HG03064 (cell line): ENCODE results near the gene HAUS5.
"Not testable (repeated sequence)": the region's sequence is repeated elsewhere in the genome, so short reads cannot be mapped to it uniquely, and the experiment has no call there.

Experiments used
- ATAC-seq: cut with Tn5 transposase; IDR thresholded peaks from one replicate; pipeline ENCODE4 v1.9.1; 2021; ENCODE audit warnings: low read depth; ENCODE audit not compliant: unreplicated experiment

Gene HAUS5

DNA sequence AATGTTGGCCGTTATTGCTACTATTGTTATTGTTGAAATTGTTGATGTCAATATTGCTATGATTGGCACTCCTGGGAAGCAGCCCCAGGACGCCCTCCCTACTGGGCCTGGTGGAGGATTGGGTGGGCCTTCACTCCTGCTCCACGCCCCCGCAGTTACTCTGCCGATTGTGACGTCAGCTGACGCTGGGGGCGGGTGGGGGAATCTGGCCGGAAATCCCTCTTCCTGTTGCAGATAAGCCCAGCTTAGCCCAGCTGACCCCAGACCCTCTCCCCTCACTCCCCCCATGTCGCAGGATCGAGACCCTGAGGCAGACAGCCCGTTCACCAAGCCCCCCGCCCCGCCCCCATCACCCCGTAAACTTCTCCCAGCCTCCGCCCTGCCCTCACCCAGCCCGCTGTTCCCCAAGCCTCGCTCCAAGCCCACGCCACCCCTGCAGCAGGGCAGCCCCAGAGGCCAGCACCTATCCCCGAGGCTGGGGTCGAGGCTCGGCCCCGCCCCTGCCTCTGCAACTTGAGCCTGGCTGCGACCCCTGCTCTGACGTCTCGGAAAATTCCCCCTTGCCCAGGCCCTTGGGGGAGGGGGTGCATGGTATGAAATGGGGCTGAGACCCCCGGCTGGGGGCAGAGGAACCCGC lies 29.1 kb downstream of the HAUS5 start, which contains the start of gene ETV2:
Gene ETV2 (plus strand): TSS at position 231 of the 637 bp plus-strand sequence. CDS start 716 bp downstream, outside the sequence.
- ATAC-seq: no peak

- no peak for ATAC-seq
Observed at GRCh38 chr19:35642312-35642711, 29.8 kb downstream of the HAUS5 start.

- ATAC-seq: no peak
Observed at GRCh38 chr19:35642798-35643254, 30.3 kb downstream of the HAUS5 start.

GRCh38 chr19:35643255-35644205 lies 31.0 kb downstream of the HAUS5 start:
- peak; percentile 38 for ATAC-seq

DNA sequence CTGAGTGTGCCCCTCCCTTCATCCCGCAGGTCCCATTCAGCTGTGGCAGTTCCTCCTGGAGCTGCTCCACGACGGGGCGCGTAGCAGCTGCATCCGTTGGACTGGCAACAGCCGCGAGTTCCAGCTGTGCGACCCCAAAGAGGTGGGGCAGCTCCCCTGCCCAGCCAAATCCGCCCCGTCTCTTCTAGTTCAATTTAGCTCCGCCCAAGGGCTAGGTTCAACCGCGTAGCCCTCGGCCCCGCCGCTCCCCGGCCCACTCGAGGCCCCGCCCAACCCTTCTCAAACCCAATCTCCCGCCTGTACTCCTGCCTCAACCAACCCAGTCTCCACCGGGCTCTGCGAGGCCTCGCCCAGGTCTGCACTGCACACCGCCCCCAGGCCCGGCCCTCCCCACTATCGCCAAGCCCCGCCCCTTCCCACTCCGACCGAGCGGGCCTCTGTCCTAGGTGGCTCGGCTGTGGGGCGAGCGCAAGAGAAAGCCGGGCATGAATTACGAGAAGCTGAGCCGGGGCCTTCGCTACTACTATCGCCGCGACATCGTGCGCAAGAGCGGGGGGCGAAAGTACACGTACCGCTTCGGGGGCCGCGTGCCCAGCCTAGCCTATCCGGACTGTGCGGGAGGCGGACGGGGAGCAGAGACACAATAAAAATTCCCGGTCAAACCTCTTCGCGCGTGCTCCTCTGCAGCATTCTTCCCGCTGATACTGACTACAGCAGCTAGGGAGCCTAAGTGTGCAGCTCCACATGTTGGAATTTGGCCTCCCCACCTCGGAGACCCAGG lies 31.9 kb downstream of the HAUS5 start:
- ATAC-seq: peak; percentile 66

DNA sequence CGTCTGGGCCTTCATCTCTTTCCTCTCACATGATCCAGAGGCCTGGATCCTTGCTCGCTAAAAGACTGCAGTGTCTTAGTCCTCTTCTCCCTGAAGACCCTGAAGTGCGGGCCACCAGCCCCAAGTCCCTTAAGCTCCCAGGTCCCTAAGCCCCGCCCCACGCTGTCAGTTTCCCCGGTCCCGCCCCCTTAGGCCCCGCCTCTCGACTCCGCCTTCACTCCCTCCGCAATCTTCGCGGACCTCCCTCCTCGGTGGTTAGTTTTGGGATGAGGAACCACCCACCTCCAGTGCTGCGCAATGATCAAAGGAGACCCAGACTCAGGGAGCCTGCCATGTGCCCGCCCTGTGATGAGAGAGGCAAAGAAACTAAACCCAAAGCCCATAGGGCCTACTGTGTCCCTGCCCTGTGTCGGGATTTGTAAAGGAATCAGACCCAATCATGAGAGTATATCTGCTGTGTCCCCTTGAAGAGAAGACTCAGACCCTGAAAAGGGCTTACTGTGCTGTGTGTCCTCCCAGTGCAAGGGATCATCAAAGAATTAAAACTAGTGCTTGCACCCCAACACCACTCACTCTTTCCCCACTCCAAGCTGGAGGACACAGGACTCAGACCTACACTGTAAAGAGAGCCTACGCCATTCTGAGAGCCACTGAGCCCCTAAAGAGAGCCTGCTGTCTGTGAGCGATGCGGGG lies 32.6 kb downstream of the HAUS5 start:
- no peak for ATAC-seq

GRCh38 chr19:35645680-35646511 lies 33.4 kb downstream of the HAUS5 start:
- ATAC-seq: no peak

GRCh38 chr19:35648017-35648961 lies 35.8 kb downstream of the HAUS5 start, which contains the start of gene COX6B1:
Gene COX6B1, plus strand, starts transcription at chr19:35648323. Its CDS starts 2,921 bp downstream, at chr19:35651244.
- peak; percentile 60 for ATAC-seq

DNA sequence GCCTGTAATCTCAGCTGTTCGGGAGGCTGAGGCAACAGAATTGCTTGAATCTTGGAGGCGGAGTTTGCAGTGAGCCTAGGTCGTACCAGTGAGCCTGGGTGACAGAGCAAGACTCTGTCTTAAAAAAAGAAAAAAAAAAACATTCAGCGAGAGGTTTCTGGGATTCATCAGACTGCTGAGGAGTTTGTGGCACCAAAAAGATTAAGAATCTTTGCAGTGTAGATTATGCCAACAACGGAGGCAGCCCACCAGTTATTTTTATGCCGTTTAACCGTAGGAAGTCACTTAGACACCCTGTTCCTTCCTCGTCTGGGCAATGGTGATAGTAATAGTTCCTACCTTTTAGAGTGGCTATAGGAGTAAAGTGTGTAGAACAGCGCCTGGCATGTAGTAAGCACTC lies 38.0 kb downstream of the HAUS5 start:
- no peak for ATAC-seq

DNA sequence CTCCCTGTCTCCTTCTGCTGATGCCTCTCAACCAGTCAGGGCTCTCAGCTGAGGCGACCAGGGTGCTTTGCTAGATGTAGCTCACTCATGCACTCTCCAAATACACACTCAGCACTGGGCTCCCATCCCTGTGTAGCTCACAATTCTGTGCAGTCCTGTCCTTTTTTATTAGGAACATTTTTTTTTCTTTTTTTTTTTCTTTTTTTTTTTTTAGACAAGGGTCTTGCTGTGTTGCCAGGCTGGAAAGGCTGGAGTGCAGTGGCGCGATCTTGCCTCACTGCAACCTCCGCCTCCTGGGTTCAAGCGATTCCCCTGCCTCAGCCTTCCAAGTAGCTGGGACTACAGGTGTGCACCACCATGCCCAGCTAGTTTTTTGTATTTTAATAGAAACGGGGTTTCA lies 42.3 kb downstream of the HAUS5 start:
- not testable (repeated sequence) for ATAC-seq

GRCh38 chr19:35655600-35655999 lies 43.1 kb downstream of the HAUS5 start:
- ATAC-seq: no peak

DNA sequence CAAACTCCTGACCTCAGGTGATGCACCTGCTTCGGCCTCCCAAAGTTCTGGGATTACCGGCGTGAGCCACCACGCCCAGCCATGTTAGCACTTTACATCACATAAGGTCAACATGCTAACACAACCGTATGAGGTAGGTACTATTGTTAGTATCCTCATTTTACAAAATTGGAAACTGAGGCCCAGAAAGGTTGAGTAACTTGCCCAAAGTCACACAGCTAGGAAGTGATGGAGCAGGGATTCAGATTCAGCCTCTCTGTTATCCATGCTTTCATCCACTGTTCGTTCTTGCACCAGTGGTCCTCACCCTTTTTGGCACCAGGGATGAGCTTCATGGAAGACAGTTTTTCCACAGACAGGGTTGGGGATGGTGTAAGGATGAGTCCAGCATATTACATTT lies 44.2 kb downstream of the HAUS5 start:
- ATAC-seq: no peak

- ATAC-seq: no peak
Observed at GRCh38 chr19:35657904-35658700, 45.6 kb downstream of the HAUS5 start.

GRCh38 chr19:35661995-35662340 lies 49.4 kb downstream of the HAUS5 start:
- ATAC-seq: no peak

- no peak for ATAC-seq
Observed at GRCh38 chr19:35663981-35664380, 51.4 kb downstream of the HAUS5 start.

DNA sequence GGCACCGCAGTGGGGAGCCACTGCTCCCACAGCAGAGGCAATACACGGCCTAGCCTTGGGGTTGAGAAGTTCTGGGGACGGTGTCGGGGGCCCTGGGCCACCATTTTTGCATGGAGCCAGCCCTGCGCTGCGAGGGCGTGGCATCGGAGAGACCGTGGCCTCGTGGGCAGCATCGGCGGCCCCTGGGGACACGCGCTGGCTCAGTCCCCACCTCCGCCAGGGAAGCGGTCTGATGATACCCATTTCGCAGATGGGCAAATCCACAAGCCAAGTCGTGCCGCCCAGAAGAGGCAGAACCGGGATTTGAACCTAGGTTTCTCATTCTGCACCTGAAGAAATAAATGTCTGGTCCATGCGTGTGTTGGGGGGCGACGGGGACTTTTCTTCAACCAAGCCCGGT lies 52.6 kb downstream of the HAUS5 start:
- no peak for ATAC-seq

GRCh38 chr19:35665604-35666003 lies 53.1 kb downstream of the HAUS5 start:
- no peak for ATAC-seq
